SK-N-MC (cell line): ENCODE data around the gene IKZF5.

Source experiments
- EZH2 ChIP-seq: fragments of 200-600 bp; sonication (generic); IDR thresholded peaks from one replicate; pipeline ENCODE4 v1.6.1; 2017; ENCODE audit warnings: antibody characterized with exemption
- FOXP2 ChIP-seq: optimal IDR thresholded peaks from 2 replicates; pipeline ENCODE3; 2011; ENCODE audit warnings: mild to moderate bottlenecking, moderate library complexity; ENCODE audit not compliant: insufficient read depth; ENCODE audit errors: extremely low read length, control extremely low read depth
- POLR2AphosphoS5 ChIP-seq: IDR thresholded peaks from 2 replicates; pipeline ENCODE4 v1.6.1; 2012; ENCODE audit warnings: mild to moderate bottlenecking, low read depth, low read length, borderline replicate concordance

DNA sequence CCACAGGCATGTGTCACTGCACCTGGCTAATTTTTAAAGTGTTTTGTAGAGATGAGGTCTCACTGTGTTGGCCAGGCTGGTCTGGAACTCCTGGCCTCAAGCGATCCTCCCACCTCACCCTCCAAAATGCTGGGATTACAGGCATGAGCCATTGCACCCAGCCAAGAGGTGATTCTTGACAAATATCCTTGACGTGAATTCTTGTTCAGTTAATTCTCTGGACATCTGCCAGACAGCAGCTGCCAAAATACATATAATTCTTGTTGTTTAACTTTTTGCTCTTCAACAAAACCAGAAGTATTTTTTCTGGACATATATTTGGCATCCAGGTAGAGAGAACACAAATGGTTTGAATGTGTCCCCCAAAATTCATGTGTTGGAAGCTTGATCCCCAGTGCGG lies 3.4 kb upstream of the IKZF5 start:
- TF ChIP-seq POLR2AphosphoS5 (no peak), EZH2 (no peak), FOXP2 (no peak)
